Mucosa of rectum (tissue), 2 donors: ENCODE results near the gene SCFD1.
"Not testable (repeated sequence)": the region's sequence is repeated elsewhere in the genome, so short reads cannot be mapped to it uniquely, and the experiment has no call there.

Experiments used
- H3K27ac ChIP-seq, 2 donors: one replicate each; pipeline ENCODE4 v1.7.0; 2013; ENCODE audit warnings: inconsistent platforms in 2 of 2, low read depth in 2 of 2, low read length in 2 of 2
- H3K27me3 ChIP-seq, 2 donors: one replicate each; pipeline ENCODE4 v1.7.0; 2013; ENCODE audit warnings: low read length in 2 of 2; ENCODE audit not compliant: control insufficient read depth in 2 of 2, insufficient read depth in 2 of 2
- H3K36me3 ChIP-seq, 2 donors: one replicate each; pipeline ENCODE4 v1.7.0; 2013; ENCODE audit warnings: low read length in 2 of 2; ENCODE audit not compliant: control insufficient read depth in 2 of 2, insufficient read depth in 2 of 2
- H3K4me1 ChIP-seq, 2 donors: one replicate each; pipeline ENCODE4 v1.7.0; 2013; ENCODE audit warnings: low read length in 2 of 2, mild to moderate bottlenecking in 1 of 2; ENCODE audit not compliant: control insufficient read depth in 2 of 2, insufficient read depth in 2 of 2
- H3K4me3 ChIP-seq, 2 donors: one replicate each; pipeline ENCODE4 v1.7.0; 2013; ENCODE audit warnings: low read length in 2 of 2
- H3K9ac ChIP-seq, 2 donors: one replicate each; pipeline ENCODE4 v1.7.0; 2013; ENCODE audit warnings: low read length in 2 of 2, low read depth in 1 of 2, mild to moderate bottlenecking in 1 of 2
- H3K9me3 ChIP-seq, 2 donors: one replicate each; pipeline ENCODE4 v1.7.0; 2013; ENCODE audit warnings: low read length in 2 of 2; ENCODE audit not compliant: control insufficient read depth in 2 of 2
- donor health status: healthy.
- donor health status: Normal muscosa, but diverticular disease.

Gene SCFD1

GRCh38 chr14:30657606-30658163, 35.6 kb downstream of the SCFD1 start:
- no peak overlapping the region for H3K9ac ChIP-seq
- H3K4me3 ChIP-seq = no peak overlapping the region
- H3K27ac ChIP-seq = no peak overlapping the region
- peaks cover 29 to 33% of the 10 kb centered on the region in 2 donors for H3K36me3 ChIP-seq
- H3K27me3 ChIP-seq = no peaks in the 10 kb centered on the region
- no peaks in the 10 kb centered on the region for H3K9me3 ChIP-seq
- H3K4me1 ChIP-seq = no peaks in the 10 kb centered on the region

DNA sequence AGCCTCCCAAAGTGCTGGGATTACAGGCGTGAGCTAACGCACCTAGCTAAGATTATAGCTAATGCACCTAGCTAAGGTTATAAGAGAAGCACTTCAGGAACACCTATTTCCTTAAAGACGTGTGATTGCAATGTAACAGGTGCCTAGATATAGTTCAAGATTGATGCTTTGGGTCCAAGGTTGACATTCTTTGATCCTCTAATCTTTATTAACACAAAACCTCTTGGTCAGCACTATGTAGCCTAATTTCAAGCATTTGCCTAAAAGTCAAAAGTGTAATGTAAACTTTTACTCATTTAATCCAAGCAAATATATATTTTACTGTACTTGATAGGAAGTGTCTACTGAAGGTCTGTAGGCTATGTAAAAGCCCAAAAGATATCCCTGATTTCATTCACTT, 36.5 kb downstream of the SCFD1 start:
- Histone ChIP-seq H3K4me3 (no peak overlapping the region), H3K9ac (no peak overlapping the region)

GRCh38 chr14:30669594-30669993, 47.5 kb downstream of the SCFD1 start:
- Histone ChIP-seq H3K9me3 (no peaks in the 10 kb centered on the region), H3K4me1 (no peaks in the 10 kb centered on the region), H3K36me3 (peaks cover 11 to 12% of the 10 kb centered on the region in 2 donors), H3K27me3 (no peaks in the 10 kb centered on the region), H3K4me3 (no peak overlapping the region), H3K27ac (no peak overlapping the region), H3K9ac (no peak overlapping the region)

More for the DNA sequence above, 36.5 kb downstream of the SCFD1 start:
- no peaks in the 10 kb centered on the region for H3K27me3 ChIP-seq
- no peaks in the 10 kb centered on the region for H3K9me3 ChIP-seq
- peaks cover 22 to 27% of the 10 kb centered on the region in 2 donors for H3K36me3 ChIP-seq
- H3K4me1 ChIP-seq = no peaks in the 10 kb centered on the region
- no peak overlapping the region for H3K27ac ChIP-seq

DNA sequence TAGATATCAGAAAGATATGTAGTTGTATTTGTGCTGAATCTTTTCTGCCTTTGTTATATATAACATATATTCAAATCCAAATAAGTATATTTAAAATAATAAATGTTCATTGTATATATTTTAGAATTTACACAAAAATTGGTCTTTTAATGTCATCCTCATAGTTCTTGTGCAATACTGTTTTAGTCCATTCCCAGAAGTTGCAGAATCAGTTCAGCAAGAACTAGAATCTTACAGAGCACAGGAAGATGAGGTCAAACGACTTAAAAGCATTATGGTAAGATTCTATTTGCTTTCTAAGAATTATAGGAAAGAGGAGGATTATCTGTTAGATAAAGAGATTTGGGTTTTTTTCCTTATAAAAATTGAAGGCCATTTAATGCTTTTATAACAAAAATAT, 51.0 kb downstream of the SCFD1 start:
- Histone ChIP-seq H3K27ac (no peak overlapping the region), H3K36me3 (peaks cover 18 to 34% of the 10 kb centered on the region in 2 donors), H3K4me3 (no peak overlapping the region), H3K9ac (no peak overlapping the region), H3K27me3 (no peaks in the 10 kb centered on the region), H3K4me1 (no peaks in the 10 kb centered on the region), H3K9me3 (no peaks in the 10 kb centered on the region)

- Histone ChIP-seq H3K9ac (no peak overlapping the region), H3K9me3 (no peaks in the 10 kb centered on the region), H3K4me3 (no peak overlapping the region), H3K27ac (no peak overlapping the region), H3K27me3 (no peaks in the 10 kb centered on the region), H3K36me3 (peaks cover 20 to 26% of the 10 kb centered on the region in 2 donors), H3K4me1 (no peaks in the 10 kb centered on the region)
Measured at GRCh38 chr14:30678926-30679431, 56.9 kb downstream of the SCFD1 start.

DNA sequence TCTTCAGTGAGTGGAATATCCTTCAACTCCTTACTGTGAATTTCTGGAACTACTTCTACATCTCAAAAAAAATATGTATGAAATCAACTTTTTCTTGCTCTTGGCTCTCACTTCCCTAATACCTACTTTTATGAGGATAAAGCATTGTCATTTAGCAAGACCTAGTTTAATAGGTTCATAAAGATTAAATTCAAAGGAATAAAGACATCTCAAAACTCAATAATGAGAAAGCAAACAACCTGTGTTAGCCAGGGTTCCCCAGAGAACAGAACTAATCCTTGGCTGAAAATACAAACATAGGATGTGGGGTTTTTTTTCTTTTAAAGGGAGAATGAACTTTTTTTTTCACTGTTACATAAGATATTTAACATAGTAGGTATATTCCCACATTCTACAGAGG, 57.9 kb downstream of the SCFD1 start:
- H3K36me3 ChIP-seq = peaks cover 20 to 24% of the 10 kb centered on the region in 2 donors

GRCh38 chr14:30680776-30681175, 58.7 kb downstream of the SCFD1 start:
- H3K4me1 ChIP-seq, H3K9me3 ChIP-seq, H3K27me3 ChIP-seq, H3K9ac ChIP-seq, H3K4me3 ChIP-seq, H3K27ac ChIP-seq: not testable (repeated sequence)
- H3K36me3 ChIP-seq = peaks cover 18 to 19% of the 10 kb centered on the region in 2 donors

More for the DNA sequence above, 57.9 kb downstream of the SCFD1 start:
- no peak overlapping the region for H3K4me3 ChIP-seq
- H3K4me1 ChIP-seq = no peaks in the 10 kb centered on the region
- no peaks in the 10 kb centered on the region for H3K27me3 ChIP-seq
- no peaks in the 10 kb centered on the region for H3K9me3 ChIP-seq
- no peak overlapping the region for H3K9ac ChIP-seq
- no peak overlapping the region for H3K27ac ChIP-seq

DNA sequence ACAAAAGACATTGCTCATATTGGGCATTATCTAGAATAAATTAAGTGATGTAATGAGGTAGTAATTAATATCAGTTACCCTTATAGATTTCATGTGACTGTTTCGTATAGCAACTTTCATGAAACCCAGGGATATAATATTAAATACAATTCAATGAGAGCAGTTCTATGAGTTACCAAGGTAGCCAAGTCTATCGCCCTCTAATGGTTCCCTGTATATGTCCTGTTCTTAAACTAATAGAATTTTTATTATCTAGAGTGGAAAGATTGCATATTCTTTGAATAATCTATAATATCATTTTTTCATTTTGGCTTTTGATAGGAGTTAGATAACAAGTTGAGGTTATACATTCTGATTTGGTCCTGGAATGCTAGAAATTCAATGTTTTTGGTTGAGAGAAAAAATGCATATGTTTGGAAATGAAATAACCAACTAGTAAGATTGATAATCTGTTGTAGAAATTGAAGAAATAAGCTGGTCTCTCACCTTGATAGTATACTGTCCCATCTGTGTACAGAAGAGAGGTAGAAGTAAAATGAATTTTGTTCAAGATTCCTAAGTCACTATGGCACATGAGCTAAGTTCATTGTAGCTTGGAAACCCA, 59.7 kb downstream of the SCFD1 start:
- peaks cover 8 to 16% of the 10 kb centered on the region in 2 donors for H3K36me3 ChIP-seq
- H3K9ac ChIP-seq = no peak overlapping the region
- H3K4me3 ChIP-seq = no peak overlapping the region
- H3K27ac ChIP-seq = no peak overlapping the region
- H3K27me3 ChIP-seq = no peaks in the 10 kb centered on the region
- H3K9me3 ChIP-seq = no peaks in the 10 kb centered on the region
- H3K4me1 ChIP-seq = no peaks in the 10 kb centered on the region

- H3K27ac ChIP-seq = peak overlapping the region; percentile 56 to 66
Measured at GRCh38 chr14:30690487-30691355, 68.6 kb downstream of the SCFD1 start.

More at GRCh38 chr14:30690487-30691355, 68.6 kb downstream of the SCFD1 start:
- not testable (repeated sequence) for H3K4me1 ChIP-seq, H3K27me3 ChIP-seq, H3K9me3 ChIP-seq
- H3K4me3 ChIP-seq = peak overlapping the region; percentile 44 to 66
- H3K9ac ChIP-seq = peak overlapping the region; percentile 11 to 56
- H3K36me3 ChIP-seq = peaks cover 3 to 10% of the 10 kb centered on the region in 2 donors
